ENCODE data around the gene SLC6A11.

SLC6A11 gene

DNA sequence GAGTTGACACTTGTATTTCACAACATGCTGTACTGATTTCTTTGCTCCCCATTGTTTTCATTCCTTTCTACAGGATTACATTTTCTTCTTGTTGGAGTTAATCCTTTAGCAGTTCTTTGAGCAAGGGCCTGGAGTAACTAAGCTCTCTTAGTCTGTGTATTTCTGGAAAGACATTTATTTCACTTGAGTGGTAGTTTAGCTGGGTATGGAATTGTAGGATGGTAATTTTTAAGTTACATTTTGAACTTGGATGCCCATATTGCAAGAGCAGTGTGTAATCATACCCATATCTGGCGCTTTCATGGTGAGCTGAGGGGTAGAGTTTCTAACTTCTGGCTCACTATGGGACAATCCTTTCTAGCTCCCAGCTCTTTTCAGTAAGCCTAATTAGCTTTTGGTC lies 74.6 kb downstream of the SLC6A11 start (continued):
- no peak for TF ChIP-seq TCF4 (CRISPR knock-in tag; IDR thresholded peaks at IDR 0.05; ENCODE audit: borderline replicate concordance)
- TF ChIP-seq RARB (CRISPR knock-in tag; IDR thresholded peaks at IDR 0.05): no peak
- no peak for TF ChIP-seq ZNF8 (CRISPR knock-in tag; IDR thresholded peaks at IDR 0.05)
- TF ChIP-seq ZNF565 (CRISPR knock-in tag; conservative IDR thresholded peaks at IDR 0.05; ENCODE audit: low read depth): no peak
- TF ChIP-seq OSR1 (CRISPR knock-in tag; IDR thresholded peaks at IDR 0.05): no peak
- no peak for TF ChIP-seq GLIS3 (CRISPR knock-in tag; IDR thresholded peaks at IDR 0.05)
- TF ChIP-seq, protein P1, sequence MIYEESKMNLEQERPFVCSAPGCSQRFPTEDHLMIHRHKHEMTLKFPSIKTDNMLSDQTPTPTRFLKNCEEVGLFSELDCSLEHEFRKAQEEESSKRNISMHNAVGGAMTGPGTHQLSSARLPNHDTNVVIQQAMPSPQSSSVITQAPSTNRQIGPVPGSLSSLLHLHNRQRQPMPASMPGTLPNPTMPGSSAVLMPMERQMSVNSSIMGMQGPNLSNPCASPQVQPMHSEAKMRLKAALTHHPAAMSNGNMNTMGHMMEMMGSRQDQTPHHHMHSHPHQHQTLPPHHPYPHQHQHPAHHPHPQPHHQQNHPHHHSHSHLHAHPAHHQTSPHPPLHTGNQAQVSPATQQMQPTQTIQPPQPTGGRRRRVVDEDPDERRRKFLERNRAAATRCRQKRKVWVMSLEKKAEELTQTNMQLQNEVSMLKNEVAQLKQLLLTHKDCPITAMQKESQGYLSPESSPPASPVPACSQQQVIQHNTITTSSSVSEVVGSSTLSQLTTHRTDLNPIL (CRISPR knock-in tag; IDR thresholded peaks at IDR 0.05; ENCODE audit: low read depth): no peak

DNA sequence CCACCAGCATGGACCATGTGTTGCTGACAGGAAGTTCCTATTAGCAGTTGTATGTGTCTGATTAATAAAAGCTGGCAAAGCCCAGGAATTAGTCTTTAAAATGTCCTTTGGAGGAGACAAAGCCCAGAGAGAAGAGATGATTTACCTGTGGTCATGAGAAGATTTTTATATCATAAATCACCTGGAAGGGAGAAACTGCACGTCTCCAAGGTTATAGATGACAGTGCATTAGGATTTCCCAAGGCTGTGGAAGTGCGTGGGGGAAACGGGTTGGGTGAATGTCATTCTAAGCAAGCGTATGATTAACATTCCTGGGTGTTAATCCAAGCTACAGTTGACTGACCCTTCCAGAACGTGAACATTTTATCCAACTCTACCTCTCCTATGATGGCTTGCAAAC lies 76.6 kb downstream of the SLC6A11 start:
- ATAC-seq: no peak

DNA sequence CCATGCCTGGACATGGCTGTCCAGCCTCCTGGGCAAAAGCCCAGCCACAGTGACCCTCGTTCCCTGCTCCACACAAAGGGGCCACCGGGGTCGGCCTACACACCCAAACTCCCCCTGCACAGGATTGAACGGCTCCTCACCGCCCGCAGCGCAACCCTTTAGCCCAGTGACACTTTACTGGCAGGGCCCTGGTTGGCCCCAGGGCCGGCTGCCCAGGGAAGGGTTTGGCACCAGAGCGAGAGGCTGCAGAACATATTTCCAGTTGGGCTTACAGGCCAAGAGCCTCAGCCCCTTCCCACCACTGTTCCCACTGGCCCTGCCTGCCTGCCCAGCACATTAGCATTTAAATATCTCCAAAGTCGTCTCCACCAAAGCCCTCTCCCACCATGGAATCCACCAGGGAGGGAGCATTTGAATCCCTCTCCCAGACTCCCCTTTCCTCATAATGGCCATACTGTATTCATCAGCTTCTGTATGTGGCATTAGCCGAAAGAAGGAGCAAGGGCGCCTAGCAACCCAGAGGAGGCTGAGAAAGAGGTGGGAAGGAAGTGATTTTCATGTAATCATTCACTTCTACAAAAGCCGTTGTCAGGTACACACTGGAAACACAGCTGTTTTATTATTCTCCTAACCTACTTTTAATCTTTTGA lies 85.4 kb downstream of the SLC6A11 start:
- ATAC-seq: no peak
- TF ChIP-seq, protein P2, sequence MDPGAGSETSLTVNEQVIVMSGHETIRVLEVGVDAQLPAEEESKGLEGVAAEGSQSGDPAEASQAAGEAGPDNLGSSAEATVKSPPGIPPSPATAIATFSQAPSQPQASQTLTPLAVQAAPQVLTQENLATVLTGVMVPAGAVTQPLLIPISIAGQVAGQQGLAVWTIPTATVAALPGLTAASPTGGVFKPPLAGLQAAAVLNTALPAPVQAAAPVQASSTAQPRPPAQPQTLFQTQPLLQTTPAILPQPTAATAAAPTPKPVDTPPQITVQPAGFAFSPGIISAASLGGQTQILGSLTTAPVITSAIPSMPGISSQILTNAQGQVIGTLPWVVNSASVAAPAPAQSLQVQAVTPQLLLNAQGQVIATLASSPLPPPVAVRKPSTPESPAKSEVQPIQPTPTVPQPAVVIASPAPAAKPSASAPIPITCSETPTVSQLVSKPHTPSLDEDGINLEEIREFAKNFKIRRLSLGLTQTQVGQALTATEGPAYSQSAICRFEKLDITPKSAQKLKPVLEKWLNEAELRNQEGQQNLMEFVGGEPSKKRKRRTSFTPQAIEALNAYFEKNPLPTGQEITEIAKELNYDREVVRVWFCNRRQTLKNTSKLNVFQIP (CRISPR knock-in tag; IDR thresholded peaks at IDR 0.05; ENCODE audit: borderline replicate concordance, low read depth): no peak
- TF ChIP-seq, protein P1 (CRISPR knock-in tag; IDR thresholded peaks at IDR 0.05; ENCODE audit: low read depth): no peak
- no peak for TF ChIP-seq PPARA (CRISPR knock-in tag; IDR thresholded peaks at IDR 0.05; ENCODE audit: borderline replicate concordance)
- no peak for TF ChIP-seq ZC3H10 (CRISPR knock-in tag; IDR thresholded peaks at IDR 0.05)
- no peak for TF ChIP-seq ZNF565 (CRISPR knock-in tag; conservative IDR thresholded peaks at IDR 0.05; ENCODE audit: low read depth)

More for the DNA sequence above, 76.6 kb downstream of the SLC6A11 start:
- TF ChIP-seq OSR1 (CRISPR knock-in tag; IDR thresholded peaks at IDR 0.05) (no peak), ZNF70 (CRISPR knock-in tag; IDR thresholded peaks at IDR 0.05) (no peak)

DNA sequence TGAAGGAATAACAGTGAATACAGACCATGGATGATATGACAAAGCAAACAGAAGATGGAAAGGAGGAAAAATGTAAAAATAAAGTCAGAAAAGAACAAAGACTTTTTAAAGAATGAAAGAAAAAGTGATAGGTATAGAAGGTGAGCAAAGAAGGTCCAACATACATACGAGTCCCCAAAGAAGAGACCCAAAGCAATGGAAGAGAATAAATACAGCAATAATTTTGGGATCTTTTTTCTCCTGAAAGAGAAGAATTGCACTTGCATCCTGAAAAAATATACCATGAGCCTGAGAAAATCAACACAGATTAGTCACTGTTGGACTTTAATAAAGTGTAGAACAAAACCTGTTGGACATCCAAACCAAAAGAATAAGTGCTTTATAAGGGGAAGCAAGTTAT lies 91.2 kb downstream of the SLC6A11 start:
- no peak for ATAC-seq
- no peak for TF ChIP-seq ISL1 (CRISPR knock-in tag; IDR thresholded peaks at IDR 0.05)
- TF ChIP-seq GLIS3 (CRISPR knock-in tag; IDR thresholded peaks at IDR 0.05): no peak
- TF ChIP-seq, protein P1 (CRISPR knock-in tag; IDR thresholded peaks at IDR 0.05; ENCODE audit: low read depth): no peak
- TF ChIP-seq, protein P2 (CRISPR knock-in tag; IDR thresholded peaks at IDR 0.05; ENCODE audit: borderline replicate concordance, low read depth): no peak
- TF ChIP-seq ZFP30 (CRISPR knock-in tag; IDR thresholded peaks at IDR 0.05): no peak
- TF ChIP-seq BACH2 (CRISPR knock-in tag; IDR thresholded peaks at IDR 0.05; ENCODE audit: borderline replicate concordance): no peak
- no peak for TF ChIP-seq ZNF70 (CRISPR knock-in tag; IDR thresholded peaks at IDR 0.05)
- no peak for TF ChIP-seq TOX (CRISPR knock-in tag; IDR thresholded peaks at IDR 0.05; ENCODE audit: borderline replicate concordance)
- TF ChIP-seq, protein P3, sequence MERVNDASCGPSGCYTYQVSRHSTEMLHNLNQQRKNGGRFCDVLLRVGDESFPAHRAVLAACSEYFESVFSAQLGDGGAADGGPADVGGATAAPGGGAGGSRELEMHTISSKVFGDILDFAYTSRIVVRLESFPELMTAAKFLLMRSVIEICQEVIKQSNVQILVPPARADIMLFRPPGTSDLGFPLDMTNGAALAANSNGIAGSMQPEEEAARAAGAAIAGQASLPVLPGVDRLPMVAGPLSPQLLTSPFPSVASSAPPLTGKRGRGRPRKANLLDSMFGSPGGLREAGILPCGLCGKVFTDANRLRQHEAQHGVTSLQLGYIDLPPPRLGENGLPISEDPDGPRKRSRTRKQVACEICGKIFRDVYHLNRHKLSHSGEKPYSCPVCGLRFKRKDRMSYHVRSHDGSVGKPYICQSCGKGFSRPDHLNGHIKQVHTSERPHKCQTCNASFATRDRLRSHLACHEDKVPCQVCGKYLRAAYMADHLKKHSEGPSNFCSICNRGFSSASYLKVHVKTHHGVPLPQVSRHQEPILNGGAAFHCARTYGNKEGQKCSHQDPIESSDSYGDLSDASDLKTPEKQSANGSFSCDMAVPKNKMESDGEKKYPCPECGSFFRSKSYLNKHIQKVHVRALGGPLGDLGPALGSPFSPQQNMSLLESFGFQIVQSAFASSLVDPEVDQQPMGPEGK (CRISPR knock-in tag; IDR thresholded peaks at IDR 0.05; ENCODE audit: borderline replicate concordance): no peak
- no peak for TF ChIP-seq ZNF8 (CRISPR knock-in tag; IDR thresholded peaks at IDR 0.05)
- no peak for TF ChIP-seq ARNTL (CRISPR knock-in tag; IDR thresholded peaks at IDR 0.05; ENCODE audit: borderline replicate concordance, low read depth)
- TF ChIP-seq, protein P4, sequence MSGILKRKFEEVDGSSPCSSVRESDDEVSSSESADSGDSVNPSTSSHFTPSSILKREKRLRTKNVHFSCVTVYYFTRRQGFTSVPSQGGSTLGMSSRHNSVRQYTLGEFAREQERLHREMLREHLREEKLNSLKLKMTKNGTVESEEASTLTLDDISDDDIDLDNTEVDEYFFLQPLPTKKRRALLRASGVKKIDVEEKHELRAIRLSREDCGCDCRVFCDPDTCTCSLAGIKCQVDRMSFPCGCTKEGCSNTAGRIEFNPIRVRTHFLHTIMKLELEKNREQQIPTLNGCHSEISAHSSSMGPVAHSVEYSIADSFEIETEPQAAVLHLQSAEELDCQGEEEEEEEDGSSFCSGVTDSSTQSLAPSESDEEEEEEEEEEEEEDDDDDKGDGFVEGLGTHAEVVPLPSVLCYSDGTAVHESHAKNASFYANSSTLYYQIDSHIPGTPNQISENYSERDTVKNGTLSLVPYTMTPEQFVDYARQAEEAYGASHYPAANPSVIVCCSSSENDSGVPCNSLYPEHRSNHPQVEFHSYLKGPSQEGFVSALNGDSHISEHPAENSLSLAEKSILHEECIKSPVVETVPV (CRISPR knock-in tag; IDR thresholded peaks at IDR 0.05): no peak

Data from SK-N-SH treated with all-trans-retinoic acid at 6 μM for 48 hours (cell line).